Measurements from ENCODE around the gene CCNB1.
A peak's percentile ranks its signal among the peaks of the same experiment; 100 is the strongest.
"Not testable (repeated sequence)": the region's sequence is repeated elsewhere in the genome, so short reads cannot be mapped to it uniquely, and the experiment has no call there.

CCNB1 gene

DNA sequence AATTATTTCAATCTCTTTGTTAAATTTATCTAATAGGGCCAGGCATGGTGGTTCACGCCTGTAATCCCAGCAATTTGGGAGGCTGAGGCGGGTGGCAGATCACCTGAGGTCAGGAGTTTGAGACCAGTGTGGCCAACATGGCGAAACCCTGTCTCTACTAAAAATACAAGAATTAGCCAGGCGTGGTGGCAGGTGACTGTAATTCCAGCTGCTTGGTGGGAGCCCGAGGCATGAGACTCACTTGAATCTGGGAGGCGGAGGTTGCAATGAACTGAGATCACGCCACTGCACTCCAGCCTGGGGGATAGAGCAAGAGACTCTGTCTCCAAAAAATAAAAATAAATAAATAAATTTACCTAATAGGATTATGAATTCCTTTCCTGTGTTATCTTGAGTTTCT, 18.4 kb upstream of the CCNB1 start:
- not testable (repeated sequence) for H3K9me3 ChIP-seq (ENCODE audit: control insufficient read depth, low read length); H3K27ac ChIP-seq (ENCODE audit: low read depth, low read length, severe bottlenecking); H3K36me3 ChIP-seq (ENCODE audit: control insufficient read depth, insufficient read depth, low read length); H3K4me1 ChIP-seq (ENCODE audit: control insufficient read depth, insufficient read depth, low read length, poor library complexity, severe bottlenecking); H3K4me3 ChIP-seq (ENCODE audit: extremely low read depth, insufficient read depth, low read length, poor library complexity, severe bottlenecking)
- 82 to 88% methylated on average over 4 to 6 of the region's 7 CpGs for WGBS, 2 experiments (ENCODE audit: insufficient coverage in 2 of 2)

GRCh38 chr5:69148981-69149675, 17.8 kb upstream of the CCNB1 start:
- Histone ChIP-seq H3K27ac (ENCODE audit: low read depth, low read length, severe bottlenecking) (no peak overlapping the region), H3K9me3 (ENCODE audit: control insufficient read depth, low read length) (no peaks in the 10 kb centered on the region), H3K36me3 (ENCODE audit: control insufficient read depth, insufficient read depth, low read length) (no peaks in the 10 kb centered on the region), H3K4me1 (ENCODE audit: control insufficient read depth, insufficient read depth, low read length, poor library complexity, severe bottlenecking) (no peaks in the 10 kb centered on the region), H3K4me3 (ENCODE audit: extremely low read depth, insufficient read depth, low read length, poor library complexity, severe bottlenecking) (no peak overlapping the region)
- WGBS, 2 experiments (ENCODE audit: insufficient coverage in 2 of 2): 86 to 91% methylated on average over 1 to 2 of the region's 2 CpGs

- WGBS, 2 experiments (ENCODE audit: insufficient coverage in 2 of 2): 90 to 92% methylated on average over 5 of the region's 5 CpGs
- Histone ChIP-seq H3K36me3 (ENCODE audit: control insufficient read depth, insufficient read depth, low read length) (no peaks in the 10 kb centered on the region), H3K9me3 (ENCODE audit: control insufficient read depth, low read length) (no peaks in the 10 kb centered on the region), H3K27ac (ENCODE audit: low read depth, low read length, severe bottlenecking) (no peak overlapping the region), H3K4me1 (ENCODE audit: control insufficient read depth, insufficient read depth, low read length, poor library complexity, severe bottlenecking) (no peaks in the 10 kb centered on the region), H3K4me3 (ENCODE audit: extremely low read depth, insufficient read depth, low read length, poor library complexity, severe bottlenecking) (no peak overlapping the region)
Observed at GRCh38 chr5:69149676-69150010, 17.3 kb upstream of the CCNB1 start.

GRCh38 chr5:69152731-69153130, 14.2 kb upstream of the CCNB1 start:
- H3K9me3 ChIP-seq (ENCODE audit: control insufficient read depth, low read length): no peaks in the 10 kb centered on the region
- no peaks in the 10 kb centered on the region for H3K36me3 ChIP-seq (ENCODE audit: control insufficient read depth, insufficient read depth, low read length)
- H3K4me1 ChIP-seq (ENCODE audit: control insufficient read depth, insufficient read depth, low read length, poor library complexity, severe bottlenecking): no peaks in the 10 kb centered on the region
- 96% methylated on average over 2 to 3 of the region's 3 CpGs for WGBS, 2 experiments (ENCODE audit: insufficient coverage in 2 of 2)
- H3K27ac ChIP-seq (ENCODE audit: low read depth, low read length, severe bottlenecking): no peak overlapping the region
- H3K4me3 ChIP-seq (ENCODE audit: extremely low read depth, insufficient read depth, low read length, poor library complexity, severe bottlenecking): no peak overlapping the region

DNA sequence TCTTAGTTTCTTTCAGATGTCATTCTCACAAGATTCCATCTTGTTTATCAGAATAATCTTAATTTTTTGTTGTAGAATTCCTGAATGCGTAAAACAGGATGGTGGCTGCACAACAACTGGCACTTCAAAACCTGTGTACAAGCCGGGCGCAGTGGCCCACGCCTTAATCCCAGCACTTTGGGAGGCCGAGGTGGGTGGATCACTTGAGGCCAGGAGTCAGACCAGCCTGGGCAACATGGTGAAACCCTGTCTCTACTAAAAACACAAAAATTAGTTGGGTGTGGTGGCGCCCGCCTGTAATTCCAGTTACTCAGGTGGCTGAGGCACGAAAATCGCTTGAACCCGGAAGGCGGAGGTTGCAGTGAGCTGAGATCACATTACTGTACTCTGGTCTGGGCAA, 10.5 kb upstream of the CCNB1 start:
- Histone ChIP-seq H3K9me3 (ENCODE audit: control insufficient read depth, low read length) (no peaks in the 10 kb centered on the region), H3K36me3 (ENCODE audit: control insufficient read depth, insufficient read depth, low read length) (no peaks in the 10 kb centered on the region), H3K4me1 (ENCODE audit: control insufficient read depth, insufficient read depth, low read length, poor library complexity, severe bottlenecking) (no peaks in the 10 kb centered on the region), H3K4me3 (ENCODE audit: extremely low read depth, insufficient read depth, low read length, poor library complexity, severe bottlenecking) (no peak overlapping the region), H3K27ac (ENCODE audit: low read depth, low read length, severe bottlenecking) (no peak overlapping the region)
- 95 to 97% methylated on average over 9 of the region's 11 CpGs for WGBS, 2 experiments (ENCODE audit: insufficient coverage in 2 of 2)

GRCh38 chr5:69158039-69158438, 8.9 kb upstream of the CCNB1 start:
- H3K9me3 ChIP-seq (ENCODE audit: control insufficient read depth, low read length): no peaks in the 10 kb centered on the region

GRCh38 chr5:69160651-69161050, 6.3 kb upstream of the CCNB1 start:
- Histone ChIP-seq H3K9me3 (ENCODE audit: control insufficient read depth, low read length) (no peaks in the 10 kb centered on the region), H3K27ac (ENCODE audit: low read depth, low read length, severe bottlenecking) (no peak overlapping the region), H3K4me3 (ENCODE audit: extremely low read depth, insufficient read depth, low read length, poor library complexity, severe bottlenecking) (no peak overlapping the region), H3K36me3 (ENCODE audit: control insufficient read depth, insufficient read depth, low read length) (no peaks in the 10 kb centered on the region), H3K4me1 (ENCODE audit: control insufficient read depth, insufficient read depth, low read length, poor library complexity, severe bottlenecking) (no peaks in the 10 kb centered on the region)
- 80 to 90% methylated on average over 7 to 14 of the region's 16 CpGs for WGBS, 2 experiments (ENCODE audit: insufficient coverage in 2 of 2)

More at GRCh38 chr5:69158039-69158438, 8.9 kb upstream of the CCNB1 start:
- 86 to 100% methylated on average over 3 of the region's 3 CpGs for WGBS, 2 experiments (ENCODE audit: insufficient coverage in 2 of 2)
- Histone ChIP-seq H3K4me3 (ENCODE audit: extremely low read depth, insufficient read depth, low read length, poor library complexity, severe bottlenecking) (no peak overlapping the region), H3K36me3 (ENCODE audit: control insufficient read depth, insufficient read depth, low read length) (no peaks in the 10 kb centered on the region), H3K27ac (ENCODE audit: low read depth, low read length, severe bottlenecking) (no peak overlapping the region), H3K4me1 (ENCODE audit: control insufficient read depth, insufficient read depth, low read length, poor library complexity, severe bottlenecking) (no peaks in the 10 kb centered on the region)

DNA sequence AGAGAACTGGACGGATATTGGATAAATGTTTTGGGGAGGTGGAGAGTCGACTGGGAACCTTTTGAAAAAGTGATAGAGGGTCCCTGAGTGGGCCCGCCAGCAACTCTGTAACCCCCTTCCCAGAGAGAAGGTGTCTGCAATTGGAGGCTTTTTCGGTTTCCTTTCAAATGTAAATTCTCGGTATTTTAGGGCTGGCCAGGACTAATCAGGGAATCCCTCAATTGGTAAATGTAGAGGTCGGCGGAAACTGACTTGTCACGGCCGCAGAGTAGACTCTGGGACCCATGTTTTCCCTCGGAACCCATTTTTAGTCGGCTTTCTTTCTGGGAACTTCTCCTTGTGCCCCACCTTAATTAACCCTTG, 524 bp downstream of the CCNB1 start:
- H3K4me1 ChIP-seq (ENCODE audit: control insufficient read depth, insufficient read depth, low read length, poor library complexity, severe bottlenecking): peaks cover 9% of the 10 kb centered on the region
- H3K4me3 ChIP-seq (ENCODE audit: extremely low read depth, insufficient read depth, low read length, poor library complexity, severe bottlenecking): peak overlapping the region; percentile 73
- H3K27ac ChIP-seq (ENCODE audit: low read depth, low read length, severe bottlenecking): peak overlapping the region; percentile 80
- no peaks in the 10 kb centered on the region for H3K9me3 ChIP-seq (ENCODE audit: control insufficient read depth, low read length)
- peaks cover 47% of the 10 kb centered on the region for H3K36me3 ChIP-seq (ENCODE audit: control insufficient read depth, insufficient read depth, low read length)
- WGBS, 2 experiments (ENCODE audit: insufficient coverage in 2 of 2): 0 to 1% methylated on average over 8 to 10 of the region's 11 CpGs

DNA sequence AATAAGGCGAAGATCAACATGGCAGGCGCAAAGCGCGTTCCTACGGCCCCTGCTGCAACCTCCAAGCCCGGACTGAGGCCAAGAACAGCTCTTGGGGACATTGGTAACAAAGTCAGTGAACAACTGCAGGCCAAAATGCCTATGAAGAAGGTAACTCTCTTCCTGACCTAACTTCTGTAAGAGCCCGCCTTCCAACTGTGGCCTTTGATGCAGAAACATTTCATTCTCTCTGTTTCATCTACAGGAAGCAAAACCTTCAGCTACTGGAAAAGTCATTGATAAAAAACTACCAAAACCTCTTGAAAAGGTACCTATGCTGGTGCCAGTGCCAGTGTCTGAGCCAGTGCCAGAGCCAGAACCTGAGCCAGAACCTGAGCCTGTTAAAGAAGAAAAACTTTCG, 979 bp downstream of the CCNB1 start:
- Histone ChIP-seq H3K9me3 (ENCODE audit: control insufficient read depth, low read length) (no peaks in the 10 kb centered on the region), H3K4me3 (ENCODE audit: extremely low read depth, insufficient read depth, low read length, poor library complexity, severe bottlenecking) (peak overlapping the region; percentile 73), H3K27ac (ENCODE audit: low read depth, low read length, severe bottlenecking) (peak overlapping the region; percentile 80), H3K4me1 (ENCODE audit: control insufficient read depth, insufficient read depth, low read length, poor library complexity, severe bottlenecking) (peaks cover 9% of the 10 kb centered on the region), H3K36me3 (ENCODE audit: control insufficient read depth, insufficient read depth, low read length) (peaks cover 50% of the 10 kb centered on the region)
- WGBS, 2 experiments (ENCODE audit: insufficient coverage in 2 of 2): 22 to 33% methylated on average over 7 of the region's 8 CpGs

- H3K4me3 ChIP-seq (ENCODE audit: extremely low read depth, insufficient read depth, low read length, poor library complexity, severe bottlenecking): no peak overlapping the region
- H3K4me1 ChIP-seq (ENCODE audit: control insufficient read depth, insufficient read depth, low read length, poor library complexity, severe bottlenecking): peaks cover 9% of the 10 kb centered on the region
- no peaks in the 10 kb centered on the region for H3K9me3 ChIP-seq (ENCODE audit: control insufficient read depth, low read length)
- H3K27ac ChIP-seq (ENCODE audit: low read depth, low read length, severe bottlenecking): no peak overlapping the region
- no CpG with 5 or more reads among the region's 1 CpG for WGBS, 2 experiments (ENCODE audit: insufficient coverage in 2 of 2)
- peaks cover 75% of the 10 kb centered on the region for H3K36me3 ChIP-seq (ENCODE audit: control insufficient read depth, insufficient read depth, low read length)
Observed at GRCh38 chr5:69170495-69170894, 3.5 kb downstream of the CCNB1 start.

GRCh38 chr5:69170969-69171368, 4.0 kb downstream of the CCNB1 start:
- Histone ChIP-seq H3K4me1 (ENCODE audit: control insufficient read depth, insufficient read depth, low read length, poor library complexity, severe bottlenecking) (peaks cover 9% of the 10 kb centered on the region), H3K27ac (ENCODE audit: low read depth, low read length, severe bottlenecking) (no peak overlapping the region), H3K4me3 (ENCODE audit: extremely low read depth, insufficient read depth, low read length, poor library complexity, severe bottlenecking) (no peak overlapping the region), H3K36me3 (ENCODE audit: control insufficient read depth, insufficient read depth, low read length) (peaks cover 80% of the 10 kb centered on the region), H3K9me3 (ENCODE audit: control insufficient read depth, low read length) (no peaks in the 10 kb centered on the region)
- 92% methylated on average over 2 of the region's 3 CpGs; no CpG with 5 or more reads in 1 of the 2 experiments for WGBS, 2 experiments (ENCODE audit: insufficient coverage in 2 of 2)

Measured in mesodermal cell (in vitro differentiated cells).